ENCODE data around the gene NEBL. TPM values are rescaled to one million over a fixed set of nuclear protein-coding genes. Genes with fewer than 3 reads are reported as not detected.

Gene NEBL
- total and polyA plus RNA-seq, 2 donors from 2014 or later: 13.8 to 21.2 TPM

DNA sequence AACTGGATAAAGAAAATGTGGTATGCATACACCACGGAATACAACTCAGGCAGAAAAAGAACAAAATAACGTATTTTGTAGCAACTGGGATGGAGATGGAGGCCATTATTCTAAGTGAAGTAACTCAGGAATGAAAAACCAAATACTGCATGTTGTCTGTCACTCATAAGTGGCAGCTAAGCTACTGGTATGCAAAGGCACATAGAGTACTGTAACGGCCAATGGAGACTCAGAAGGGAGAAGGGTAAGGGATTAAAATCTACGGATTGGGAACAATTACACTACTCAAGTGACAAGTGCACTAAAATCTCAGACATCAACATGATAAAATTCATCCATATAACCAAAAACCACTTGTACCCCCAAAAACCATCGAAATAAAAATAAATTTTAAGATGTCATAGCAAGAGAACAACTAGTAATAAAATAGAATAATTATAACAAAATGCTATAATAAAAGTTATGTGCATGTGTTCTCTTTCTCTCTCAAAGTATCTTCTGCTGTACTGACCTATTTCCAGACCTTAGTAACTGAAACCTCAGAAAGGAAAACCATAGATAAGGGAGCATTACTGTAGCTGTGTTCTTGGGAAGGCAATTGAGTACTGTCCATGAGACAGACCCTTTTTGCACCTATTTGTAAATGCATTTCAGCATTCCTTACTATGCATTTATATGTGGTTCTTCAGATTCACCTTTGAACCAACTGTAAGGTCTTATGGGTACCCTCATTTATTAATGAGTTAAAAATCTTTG lies 6.7 kb upstream of the NEBL start:
- Histone ChIP-seq H3K9ac (ENCODE audit: low read length in 3 of 3) (no peak overlapping the region), H3K4me1 (ENCODE audit: control insufficient read depth in 2 of 3, insufficient read depth in 2 of 3, low read depth in 1 of 3, low read length in 3 of 3) (no peaks in the 10 kb centered on the region), H3K9me3 (ENCODE audit: control insufficient read depth in 2 of 3, insufficient read depth in 1 of 3, low read length in 3 of 3) (no peaks in the 10 kb centered on the region), H3K36me3 (ENCODE audit: control insufficient read depth in 2 of 3, insufficient read depth in 3 of 3, low read length in 3 of 3) (no peaks in the 10 kb centered on the region), H3K27me3 (ENCODE audit: control insufficient read depth, insufficient read depth, low read length) (no peaks in the 10 kb centered on the region), H3K4me3 (ENCODE audit: low read length in 3 of 3) (no peak overlapping the region), H3K27ac (ENCODE audit: low read depth in 2 of 2, low read length in 2 of 2) (no peak overlapping the region)
- no peak for FAIRE-seq
- no peak for TF ChIP-seq CTCF (IDR thresholded peaks at IDR 0.05; ENCODE audit: borderline replicate concordance, extremely low read depth, insufficient read depth)
- intact Hi-C loops (cut with DNase I): no loop called here
- no peak for DNase-seq

DNA sequence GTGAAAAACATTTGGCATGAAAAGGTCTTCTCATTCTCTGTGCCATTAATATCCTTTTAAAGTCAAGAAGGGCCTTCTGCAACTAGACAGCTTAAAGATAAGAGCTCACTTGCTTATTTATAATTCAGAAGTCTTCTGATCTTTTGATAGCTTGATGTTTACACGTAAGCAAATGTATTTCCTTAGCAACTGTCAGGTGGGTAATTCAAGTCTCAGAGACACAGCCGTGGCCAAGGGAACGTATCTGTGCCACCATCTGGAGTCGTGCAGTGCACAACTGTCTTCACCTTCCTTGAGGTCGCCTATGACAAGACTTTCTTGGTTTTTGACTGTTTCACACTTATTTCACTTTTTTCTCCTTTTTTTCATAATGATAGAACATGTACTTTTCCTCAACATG lies 4.0 kb upstream of the NEBL start:
- no peak overlapping the region for H3K9ac ChIP-seq (ENCODE audit: low read length in 3 of 3)
- H3K4me1 ChIP-seq (ENCODE audit: control insufficient read depth in 2 of 3, insufficient read depth in 2 of 3, low read depth in 1 of 3, low read length in 3 of 3): no peaks in the 10 kb centered on the region
- DNase-seq (no peak), FAIRE-seq (no peak)
- no peak overlapping the region for H3K4me3 ChIP-seq (ENCODE audit: low read length in 3 of 3)
- H3K27me3 ChIP-seq (ENCODE audit: control insufficient read depth, insufficient read depth, low read length): no peaks in the 10 kb centered on the region
- H3K9me3 ChIP-seq (ENCODE audit: control insufficient read depth in 2 of 3, insufficient read depth in 1 of 3, low read length in 3 of 3): no peaks in the 10 kb centered on the region
- no peak overlapping the region for H3K27ac ChIP-seq (ENCODE audit: low read depth in 2 of 2, low read length in 2 of 2)
- intact Hi-C loops (cut with DNase I): no loop called here
- TF ChIP-seq CTCF (IDR thresholded peaks at IDR 0.05; ENCODE audit: borderline replicate concordance, extremely low read depth, insufficient read depth): no peak
- H3K36me3 ChIP-seq (ENCODE audit: control insufficient read depth in 2 of 3, insufficient read depth in 3 of 3, low read length in 3 of 3): no peaks in the 10 kb centered on the region

- Histone ChIP-seq H3K4me3 (ENCODE audit: low read length in 3 of 3) (no peak overlapping the region), H3K36me3 (ENCODE audit: control insufficient read depth in 2 of 3, insufficient read depth in 3 of 3, low read length in 3 of 3) (no peaks in the 10 kb centered on the region), H3K9ac (ENCODE audit: low read length in 3 of 3) (no peak overlapping the region), H3K27ac (ENCODE audit: low read depth in 2 of 2, low read length in 2 of 2) (no peak overlapping the region), H3K27me3 (ENCODE audit: control insufficient read depth, insufficient read depth, low read length) (no peaks in the 10 kb centered on the region), H3K9me3 (ENCODE audit: control insufficient read depth in 2 of 3, insufficient read depth in 1 of 3, low read length in 3 of 3) (no peaks in the 10 kb centered on the region), H3K4me1 (ENCODE audit: control insufficient read depth in 2 of 3, insufficient read depth in 2 of 3, low read depth in 1 of 3, low read length in 3 of 3) (no peaks in the 10 kb centered on the region)
- intact Hi-C loops (cut with DNase I): no loop called here
- DNase-seq (no peak), FAIRE-seq (no peak)
- no peak for TF ChIP-seq CTCF (IDR thresholded peaks at IDR 0.05; ENCODE audit: borderline replicate concordance, extremely low read depth, insufficient read depth)
Measured at GRCh38 chr10:20898866-20899535, 1.9 kb upstream of the NEBL start.
